Neural cell (in vitro differentiated cells): ENCODE data around the gene PLEKHD1. TPM values are rescaled to one million over a fixed set of nuclear protein-coding genes. Genes with fewer than 3 reads are reported as not detected.

Experiments used
- H2AFZ ChIP-seq: fragments of 200-600, 300-800 bp; sonication (generic), shearing (Covaris generic); 2 replicates; pipeline ENCODE4 v1.6.0; 2014; ENCODE audit warnings: low read depth, mild to moderate bottlenecking, antibody characterized with exemption, low read length, moderate library complexity
- H3F3A ChIP-seq: fragments of 200-600 bp; shearing (Covaris generic); 2 replicates; pipeline ENCODE4 v1.6.1; 2016; ENCODE audit warnings: mild to moderate bottlenecking, moderate library complexity, mixed read lengths, antibody characterized with exemption, low read length; ENCODE audit not compliant: insufficient read depth, poor library complexity, severe bottlenecking
- H3K27ac ChIP-seq: fragments of 200-600, 300-800 bp; sonication (generic), shearing (Covaris generic); 2 replicates; pipeline ENCODE4 v1.5.1; 2014; ENCODE audit warnings: mild to moderate bottlenecking, low read length, moderate library complexity
- H3K27me3 ChIP-seq: fragments of 300-800, 200-600 bp; sonication (generic), shearing (Covaris generic); 2 replicates; pipeline ENCODE4 v1.6.0; 2014; ENCODE audit warnings: mild to moderate bottlenecking, low read depth, low read length, moderate library complexity; ENCODE audit not compliant: insufficient read depth
- H3K36me3 ChIP-seq: fragments of 300-800, 200-600 bp; sonication (generic), shearing (Covaris generic); 2 replicates; pipeline ENCODE4 v1.5.1; 2014; ENCODE audit warnings: mild to moderate bottlenecking, antibody characterized with exemption, low read length, moderate library complexity; ENCODE audit not compliant: insufficient read depth
- H3K4me2 ChIP-seq: fragments of 300-800, 200-600 bp; sonication (generic), shearing (Covaris generic); 2 replicates; pipeline ENCODE4 v1.6.0; 2014; ENCODE audit warnings: mild to moderate bottlenecking, low read length
- H3K4me3 ChIP-seq: fragments of 300-800, 200-600 bp; sonication (generic), shearing (Covaris generic); 2 replicates; pipeline ENCODE4 v1.5.1; 2014; ENCODE audit warnings: mild to moderate bottlenecking, low read length, moderate library complexity
- H3K79me2 ChIP-seq: fragments of 200-600 bp; shearing (Covaris generic); replicated peaks from 2 replicates; pipeline ENCODE4 v1.6.0; 2014; ENCODE audit warnings: mild to moderate bottlenecking, low read length, moderate library complexity; ENCODE audit not compliant: insufficient read depth
- H3K9ac ChIP-seq: fragments of 300-800, 200-600 bp; sonication (generic), shearing (Covaris generic); 2 replicates; pipeline ENCODE4 v1.6.1; 2016; ENCODE audit warnings: mild to moderate bottlenecking, low read length, mixed read lengths
- H3K9me2 ChIP-seq: fragments of 200-600 bp; shearing (Covaris generic); 2 replicates; pipeline ENCODE4 v1.6.1; 2016; ENCODE audit warnings: mild to moderate bottlenecking, low read length, mixed read lengths; ENCODE audit not compliant: insufficient read depth
- H3K9me3 ChIP-seq: fragments of 200-600, 300-800 bp; sonication (generic), shearing (Covaris generic); 2 replicates; pipeline ENCODE4 v1.6.1; 2016; ENCODE audit warnings: mild to moderate bottlenecking, mixed run types, low read length, moderate library complexity, mixed read lengths
- H4K20me1 ChIP-seq: fragments of 200-600 bp; shearing (Covaris generic); 2 replicates; pipeline ENCODE4 v1.6.1; 2016; ENCODE audit warnings: mild to moderate bottlenecking, mixed run types; ENCODE audit not compliant: insufficient read depth
- EP300 ChIP-seq: fragments of 450-650 bp; conservative IDR thresholded peaks from 2 replicates; pipeline ENCODE4 v1.6.1; 2014; ENCODE audit warnings: antibody characterized with exemption, mild to moderate bottlenecking, moderate library complexity; ENCODE audit not compliant: poor library complexity, severe bottlenecking
- EZH2 ChIP-seq: fragments of 200-600, 300-800 bp; shearing (Covaris generic), sonication (generic); IDR thresholded peaks from 2 replicates; pipeline ENCODE4 v1.6.1; 2014; ENCODE audit warnings: antibody characterized with exemption, low read length, borderline replicate concordance, mild to moderate bottlenecking; ENCODE audit not compliant: insufficient read depth, poor library complexity, severe bottlenecking
- MXI1 ChIP-seq: fragments of 450-650 bp; conservative IDR thresholded peaks from 2 replicates; pipeline ENCODE4 v1.6.1; 2014; ENCODE audit warnings: antibody characterized with exemption, mild to moderate bottlenecking; ENCODE audit not compliant: poor library complexity, severe bottlenecking
- POLR2AphosphoS5 ChIP-seq: IDR thresholded peaks from 2 replicates; pipeline ENCODE4 v1.6.1; 2012
- RAD21 ChIP-seq: fragments of 450-650 bp; conservative IDR thresholded peaks from 2 replicates; pipeline ENCODE4 v1.6.1; 2014; ENCODE audit warnings: antibody characterized with exemption, mild to moderate bottlenecking, moderate library complexity
- SMC3 ChIP-seq: fragments of 450-650 bp; conservative IDR thresholded peaks from 2 replicates; pipeline ENCODE4 v1.6.1; 2014; ENCODE audit warnings: antibody characterized with exemption, mild to moderate bottlenecking, moderate library complexity; ENCODE audit not compliant: poor library complexity
- TAF1 ChIP-seq: IDR thresholded peaks from 2 replicates; pipeline ENCODE4 v1.6.1; 2012; ENCODE audit warnings: low read depth
- polyA plus RNA-seq: library from polyadenylated mRNA; depleted of rRNA; stranded (reverse); fragments of >200 nt; gene quantifications from 2 replicates; pipeline ENCODE4 v1.2.3, GENCODE V29; 2014
- TF ChIP-seq, protein P1 (sequence below): fragments of 450-650 bp; IDR thresholded peaks from 2 replicates; pipeline ENCODE4 v1.5.1; 2014; ENCODE audit warnings: antibody characterized with exemption, mild to moderate bottlenecking, moderate library complexity; ENCODE audit not compliant: poor library complexity, severe bottlenecking
- TF ChIP-seq, protein P2 (sequence below): IDR thresholded peaks from 2 replicates; pipeline ENCODE4 v1.6.1; 2012; ENCODE audit warnings: borderline replicate concordance

PLEKHD1 gene
- polyA plus RNA-seq, 1 donor from 2014 or later = 0.52 TPM

DNA sequence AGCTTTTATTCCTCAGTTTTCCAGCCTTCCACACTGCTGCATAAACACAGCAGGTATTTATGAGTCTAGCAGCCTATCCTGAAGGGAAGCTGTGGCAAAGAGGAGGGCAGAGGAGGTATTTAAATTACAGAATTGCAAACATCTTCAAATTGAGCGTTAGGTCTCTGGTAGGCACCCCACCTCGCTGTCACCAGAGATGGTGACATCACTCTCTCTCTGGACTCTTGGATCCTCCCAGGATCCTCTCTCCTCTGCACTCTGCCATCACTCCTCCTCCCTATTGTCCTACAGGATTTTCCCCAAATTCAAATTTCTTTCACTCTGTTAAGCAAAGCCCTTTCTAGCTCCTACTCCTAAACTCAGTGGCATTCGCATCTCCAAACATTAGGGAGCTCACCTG is 6.7 kb downstream of the PLEKHD1 start:
- Histone ChIP-seq H3K9ac (no peak overlapping the region), H2AFZ (no peak overlapping the region), H3F3A (no peaks in the 10 kb centered on the region), H3K9me2 (no peaks in the 10 kb centered on the region), H3K79me2 (no peaks in the 10 kb centered on the region), H3K4me3 (no peak overlapping the region), H3K4me2 (no peak overlapping the region), H3K36me3 (no peaks in the 10 kb centered on the region), H3K27ac (no peak overlapping the region), H4K20me1 (no peaks in the 10 kb centered on the region), H3K9me3 (no peaks in the 10 kb centered on the region), H3K27me3 (peaks cover 4% of the 10 kb centered on the region)
- TF ChIP-seq POLR2AphosphoS5 (no peak), SMC3 (no peak), TAF1 (no peak), EP300 (no peak), EZH2 (no peak), MXI1 (no peak), RAD21 (no peak)
- TF ChIP-seq, protein P1, sequence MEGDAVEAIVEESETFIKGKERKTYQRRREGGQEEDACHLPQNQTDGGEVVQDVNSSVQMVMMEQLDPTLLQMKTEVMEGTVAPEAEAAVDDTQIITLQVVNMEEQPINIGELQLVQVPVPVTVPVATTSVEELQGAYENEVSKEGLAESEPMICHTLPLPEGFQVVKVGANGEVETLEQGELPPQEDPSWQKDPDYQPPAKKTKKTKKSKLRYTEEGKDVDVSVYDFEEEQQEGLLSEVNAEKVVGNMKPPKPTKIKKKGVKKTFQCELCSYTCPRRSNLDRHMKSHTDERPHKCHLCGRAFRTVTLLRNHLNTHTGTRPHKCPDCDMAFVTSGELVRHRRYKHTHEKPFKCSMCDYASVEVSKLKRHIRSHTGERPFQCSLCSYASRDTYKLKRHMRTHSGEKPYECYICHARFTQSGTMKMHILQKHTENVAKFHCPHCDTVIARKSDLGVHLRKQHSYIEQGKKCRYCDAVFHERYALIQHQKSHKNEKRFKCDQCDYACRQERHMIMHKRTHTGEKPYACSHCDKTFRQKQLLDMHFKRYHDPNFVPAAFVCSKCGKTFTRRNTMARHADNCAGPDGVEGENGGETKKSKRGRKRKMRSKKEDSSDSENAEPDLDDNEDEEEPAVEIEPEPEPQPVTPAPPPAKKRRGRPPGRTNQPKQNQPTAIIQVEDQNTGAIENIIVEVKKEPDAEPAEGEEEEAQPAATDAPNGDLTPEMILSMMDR = no peak
- TF ChIP-seq, protein P2, sequence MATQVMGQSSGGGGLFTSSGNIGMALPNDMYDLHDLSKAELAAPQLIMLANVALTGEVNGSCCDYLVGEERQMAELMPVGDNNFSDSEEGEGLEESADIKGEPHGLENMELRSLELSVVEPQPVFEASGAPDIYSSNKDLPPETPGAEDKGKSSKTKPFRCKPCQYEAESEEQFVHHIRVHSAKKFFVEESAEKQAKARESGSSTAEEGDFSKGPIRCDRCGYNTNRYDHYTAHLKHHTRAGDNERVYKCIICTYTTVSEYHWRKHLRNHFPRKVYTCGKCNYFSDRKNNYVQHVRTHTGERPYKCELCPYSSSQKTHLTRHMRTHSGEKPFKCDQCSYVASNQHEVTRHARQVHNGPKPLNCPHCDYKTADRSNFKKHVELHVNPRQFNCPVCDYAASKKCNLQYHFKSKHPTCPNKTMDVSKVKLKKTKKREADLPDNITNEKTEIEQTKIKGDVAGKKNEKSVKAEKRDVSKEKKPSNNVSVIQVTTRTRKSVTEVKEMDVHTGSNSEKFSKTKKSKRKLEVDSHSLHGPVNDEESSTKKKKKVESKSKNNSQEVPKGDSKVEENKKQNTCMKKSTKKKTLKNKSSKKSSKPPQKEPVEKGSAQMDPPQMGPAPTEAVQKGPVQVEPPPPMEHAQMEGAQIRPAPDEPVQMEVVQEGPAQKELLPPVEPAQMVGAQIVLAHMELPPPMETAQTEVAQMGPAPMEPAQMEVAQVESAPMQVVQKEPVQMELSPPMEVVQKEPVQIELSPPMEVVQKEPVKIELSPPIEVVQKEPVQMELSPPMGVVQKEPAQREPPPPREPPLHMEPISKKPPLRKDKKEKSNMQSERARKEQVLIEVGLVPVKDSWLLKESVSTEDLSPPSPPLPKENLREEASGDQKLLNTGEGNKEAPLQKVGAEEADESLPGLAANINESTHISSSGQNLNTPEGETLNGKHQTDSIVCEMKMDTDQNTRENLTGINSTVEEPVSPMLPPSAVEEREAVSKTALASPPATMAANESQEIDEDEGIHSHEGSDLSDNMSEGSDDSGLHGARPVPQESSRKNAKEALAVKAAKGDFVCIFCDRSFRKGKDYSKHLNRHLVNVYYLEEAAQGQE = no peak

DNA sequence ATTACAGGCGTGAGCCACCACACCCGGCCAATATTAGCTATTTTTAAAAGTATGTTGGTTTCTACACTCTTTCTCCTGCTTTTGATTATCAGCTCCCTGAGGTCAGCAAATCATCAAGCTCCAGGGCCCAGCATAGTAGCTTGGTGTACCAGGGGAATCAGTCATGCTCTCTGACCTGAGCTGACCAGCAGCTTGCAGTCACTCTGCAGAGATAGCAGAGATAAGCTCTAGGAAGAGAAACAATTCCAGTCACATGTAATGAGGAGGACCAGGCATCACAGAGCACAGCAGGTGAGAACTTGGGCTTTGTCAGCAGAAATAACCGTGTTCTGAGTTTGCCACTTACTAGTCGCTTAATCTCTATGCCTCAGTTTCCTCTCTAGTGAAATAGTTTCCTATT is 8.5 kb downstream of the PLEKHD1 start:
- Histone ChIP-seq H3K9me3 (no peaks in the 10 kb centered on the region), H2AFZ (no peak overlapping the region), H3K36me3 (no peaks in the 10 kb centered on the region), H3K27ac (no peak overlapping the region), H3F3A (no peaks in the 10 kb centered on the region), H3K9me2 (no peaks in the 10 kb centered on the region), H4K20me1 (no peaks in the 10 kb centered on the region), H3K79me2 (no peaks in the 10 kb centered on the region), H3K9ac (no peak overlapping the region), H3K4me3 (no peak overlapping the region), H3K4me2 (no peak overlapping the region), H3K27me3 (no peaks in the 10 kb centered on the region)
- TF ChIP-seq EZH2 = no peak
- no peak for TF ChIP-seq RAD21
- TF ChIP-seq TAF1 = no peak

DNA sequence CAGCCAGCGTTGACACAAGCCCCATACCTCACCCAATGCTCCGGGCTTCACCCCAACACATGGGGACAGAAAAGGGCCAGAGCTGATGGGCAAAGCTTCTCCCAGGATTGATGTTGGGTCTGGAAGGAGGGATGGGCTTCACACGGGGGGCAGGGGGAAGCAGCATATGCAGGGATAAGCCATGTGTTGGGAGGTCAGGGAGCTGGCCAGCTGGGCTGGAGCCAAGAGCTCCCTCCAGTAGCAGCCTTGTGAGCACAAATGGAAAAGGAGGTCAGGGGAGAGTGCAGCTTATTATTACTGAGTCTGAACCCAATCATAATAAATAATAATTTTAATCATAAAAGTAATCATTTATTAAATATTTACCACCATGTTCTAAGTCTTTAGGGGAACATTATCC is 9.3 kb downstream of the PLEKHD1 start:
- Histone ChIP-seq H3K27ac (no peak overlapping the region), H3K27me3 (no peaks in the 10 kb centered on the region), H3K9me3 (no peaks in the 10 kb centered on the region), H3F3A (no peaks in the 10 kb centered on the region), H3K9ac (no peak overlapping the region), H3K4me3 (no peak overlapping the region), H3K4me2 (no peak overlapping the region), H4K20me1 (no peaks in the 10 kb centered on the region), H2AFZ (no peak overlapping the region), H3K79me2 (no peaks in the 10 kb centered on the region), H3K9me2 (no peaks in the 10 kb centered on the region), H3K36me3 (no peaks in the 10 kb centered on the region)
- TF ChIP-seq, protein P1 = no peak
- TF ChIP-seq, protein P2 = no peak
- TF ChIP-seq RAD21 = no peak
- no peak for TF ChIP-seq POLR2AphosphoS5
- no peak for TF ChIP-seq EP300
- TF ChIP-seq SMC3 = no peak
- no peak for TF ChIP-seq TAF1
- no peak for TF ChIP-seq MXI1
- no peak for TF ChIP-seq EZH2
